GM18867 (cell line): ENCODE measurements around the gene ITGA2.

Experiments
- ATAC-seq: cut with Tn5 transposase; IDR thresholded peaks from one replicate; pipeline ENCODE4 v1.9.1; 2021; ENCODE audit warnings: mild to moderate bottlenecking, moderate library complexity; ENCODE audit not compliant: unreplicated experiment

Gene ITGA2

GRCh38 chr5:53017383-53017782 is 28.2 kb downstream of the ITGA2 start:
- no peak for ATAC-seq

DNA sequence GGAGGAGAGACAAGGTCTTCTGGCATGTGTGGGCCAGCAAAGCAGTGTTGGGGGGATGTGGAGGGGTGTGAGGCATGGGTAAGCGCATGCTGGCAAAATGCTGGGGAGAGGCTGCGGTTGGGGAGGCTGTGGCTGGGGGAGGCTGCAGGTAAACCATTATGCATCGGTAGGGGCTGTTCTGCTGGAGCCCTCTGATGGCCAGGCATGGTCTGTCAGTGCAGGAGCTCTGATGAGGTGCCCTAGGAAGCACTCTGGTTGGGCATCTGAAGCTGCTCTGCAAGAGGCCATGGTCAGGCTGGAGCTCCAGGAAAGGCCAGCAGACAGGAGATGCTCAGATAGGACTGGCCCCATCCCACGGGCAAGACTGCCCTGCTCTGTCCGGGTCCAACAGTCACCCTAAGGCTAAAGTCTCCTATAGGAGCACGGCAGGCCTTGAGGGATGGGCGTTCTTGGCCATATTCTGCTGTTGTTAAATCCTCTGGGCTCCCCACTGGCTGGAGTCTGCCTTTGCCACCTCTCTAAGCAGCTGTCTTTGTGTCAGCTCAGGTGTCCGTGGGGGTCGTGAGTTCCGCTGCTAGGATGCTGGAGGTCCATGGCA is 28.7 kb downstream of the ITGA2 start:
- ATAC-seq = no peak

GRCh38 chr5:53019320-53019719 is 30.2 kb downstream of the ITGA2 start:
- no peak for ATAC-seq

DNA sequence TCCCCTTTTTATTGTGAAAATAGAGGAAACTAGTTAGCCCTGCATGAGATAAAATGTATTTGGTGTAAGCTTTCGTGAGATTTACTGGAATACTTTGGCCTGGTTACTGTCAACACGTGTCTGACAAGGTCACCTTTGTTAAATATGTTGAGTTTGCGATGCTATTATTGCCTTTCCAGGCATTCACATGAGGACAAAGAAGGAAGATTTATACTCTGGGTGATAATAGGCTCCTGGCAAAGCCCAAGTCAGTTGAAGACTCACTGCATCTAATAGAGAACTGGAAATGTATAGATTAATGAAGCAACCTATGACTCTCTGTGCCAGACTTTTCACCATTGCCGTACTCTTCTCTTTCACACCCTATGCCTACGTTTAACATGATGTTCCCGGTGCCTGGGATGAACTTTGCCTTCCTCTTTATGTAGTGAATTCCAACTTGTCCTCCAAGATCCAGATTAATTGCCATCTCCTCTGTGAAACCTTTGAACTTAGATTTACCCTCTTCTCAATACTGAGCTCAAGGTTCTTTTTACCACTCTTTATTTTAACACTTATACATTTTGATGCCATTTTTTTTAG is 33.9 kb downstream of the ITGA2 start:
- ATAC-seq = no peak

DNA sequence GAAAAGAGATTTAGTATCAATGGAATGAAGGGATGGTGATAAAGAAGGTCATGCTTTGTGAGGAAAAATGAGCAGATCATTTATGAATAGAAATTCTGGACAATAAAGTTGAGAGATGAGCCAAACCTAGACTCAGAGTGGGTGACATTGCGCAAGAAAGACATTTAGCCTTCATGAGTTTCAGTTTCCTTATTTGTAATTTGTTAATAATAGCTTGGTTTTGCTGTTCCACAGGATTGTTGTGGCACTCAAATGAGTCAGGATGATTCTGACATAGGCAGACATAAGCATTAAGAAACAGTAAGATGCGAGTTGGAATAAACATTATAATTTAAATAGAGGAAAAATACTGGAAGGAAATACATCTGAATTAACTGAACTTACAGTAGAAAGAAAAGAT is 34.8 kb downstream of the ITGA2 start:
- peak; percentile 78 for ATAC-seq

- no peak for ATAC-seq
Observed at GRCh38 chr5:53024535-53024934, 35.4 kb downstream of the ITGA2 start.

GRCh38 chr5:53025487-53025886 is 36.3 kb downstream of the ITGA2 start:
- ATAC-seq = no peak

DNA sequence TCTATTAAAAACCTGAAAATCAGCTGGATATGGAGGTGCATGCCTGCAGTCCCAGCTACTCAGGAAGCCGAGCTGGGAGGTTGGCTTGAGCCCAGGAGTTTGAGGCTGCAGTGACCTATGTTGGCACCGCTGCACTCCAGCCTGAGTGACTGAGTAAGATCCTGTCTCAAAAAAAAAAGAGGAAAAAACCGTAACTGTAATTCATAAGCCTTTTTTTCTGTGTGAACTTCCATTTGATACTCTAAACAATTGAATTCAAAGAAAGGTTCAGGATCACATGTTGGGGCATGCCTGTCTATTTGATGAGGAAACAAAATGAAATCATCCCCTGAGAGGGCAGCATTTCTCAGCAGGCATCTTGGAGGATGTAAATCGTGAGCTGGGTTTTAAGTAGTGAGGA is 38.8 kb downstream of the ITGA2 start:
- ATAC-seq = no peak

- ATAC-seq = no peak
Observed at GRCh38 chr5:53029608-53030007, 40.5 kb downstream of the ITGA2 start.

DNA sequence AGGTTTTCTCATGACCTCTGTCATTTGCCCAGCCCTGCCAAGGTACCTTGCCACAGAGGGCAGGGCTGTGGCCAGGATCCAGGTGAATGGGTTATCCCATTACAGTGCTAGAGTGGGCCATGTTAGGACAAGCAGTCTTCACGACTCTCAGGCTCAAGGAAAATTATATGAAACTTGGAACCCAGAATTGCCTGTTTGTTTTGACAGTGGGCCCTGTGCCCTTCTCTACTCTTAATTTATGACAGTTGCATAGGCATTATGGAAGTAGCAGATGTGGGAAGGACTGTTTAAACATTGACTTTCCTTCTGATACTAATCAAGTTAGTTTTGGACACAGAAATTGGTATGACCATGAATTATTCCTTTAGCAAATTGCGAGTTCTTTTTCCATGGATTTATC is 41.7 kb downstream of the ITGA2 start:
- ATAC-seq = no peak

DNA sequence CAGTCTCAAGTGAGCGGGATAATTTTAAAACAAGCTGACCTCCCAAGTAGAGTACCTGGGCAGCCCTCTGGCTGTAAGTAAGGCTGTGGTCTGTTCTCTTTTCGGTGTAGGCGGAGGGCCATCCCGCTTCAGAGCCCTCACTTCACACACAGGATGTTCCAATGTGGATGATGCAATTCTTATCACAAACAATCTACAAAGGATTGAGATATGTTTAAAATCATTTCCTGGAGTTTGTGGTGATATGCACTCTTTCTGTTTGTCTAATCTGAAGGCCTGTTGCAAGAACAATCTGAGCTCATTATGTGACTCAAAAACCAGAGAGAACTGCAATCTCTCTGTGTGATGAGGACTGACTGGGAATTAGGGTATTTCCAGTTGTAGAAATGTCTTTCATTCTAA is 42.5 kb downstream of the ITGA2 start:
- ATAC-seq = no peak

GRCh38 chr5:53032188-53032587 is 43.0 kb downstream of the ITGA2 start:
- ATAC-seq = no peak

GRCh38 chr5:53034832-53035231 is 45.7 kb downstream of the ITGA2 start:
- no peak for ATAC-seq

GRCh38 chr5:53035868-53036381 is 46.8 kb downstream of the ITGA2 start:
- ATAC-seq = peak; percentile 65

- no peak for ATAC-seq
Observed at GRCh38 chr5:53037141-53037859, 48.1 kb downstream of the ITGA2 start.

GRCh38 chr5:53038196-53038847 is 49.2 kb downstream of the ITGA2 start:
- ATAC-seq = no peak

DNA sequence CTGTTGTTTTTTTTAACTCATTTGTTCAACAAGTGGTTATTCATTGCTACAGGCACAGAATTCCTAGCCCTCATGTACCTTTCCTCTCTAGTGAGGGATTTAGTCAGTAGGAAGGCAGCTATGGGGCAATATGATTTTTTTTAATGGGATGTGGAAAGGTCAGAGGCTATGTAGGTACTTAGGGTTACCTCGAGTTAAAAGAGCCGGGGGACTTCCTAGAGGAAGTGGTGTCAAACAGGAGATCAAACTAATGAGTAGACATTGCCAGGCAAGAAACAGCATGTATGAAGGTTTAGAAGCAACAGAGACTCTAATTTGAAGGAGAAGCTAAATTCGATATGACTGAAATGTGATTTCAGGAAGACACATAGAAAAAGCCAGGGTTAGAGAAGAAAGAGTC is 50.7 kb downstream of the ITGA2 start:
- ATAC-seq = no peak

- peak; percentile 99 for ATAC-seq
Observed at GRCh38 chr5:53041071-53041692, 52.0 kb downstream of the ITGA2 start.

DNA sequence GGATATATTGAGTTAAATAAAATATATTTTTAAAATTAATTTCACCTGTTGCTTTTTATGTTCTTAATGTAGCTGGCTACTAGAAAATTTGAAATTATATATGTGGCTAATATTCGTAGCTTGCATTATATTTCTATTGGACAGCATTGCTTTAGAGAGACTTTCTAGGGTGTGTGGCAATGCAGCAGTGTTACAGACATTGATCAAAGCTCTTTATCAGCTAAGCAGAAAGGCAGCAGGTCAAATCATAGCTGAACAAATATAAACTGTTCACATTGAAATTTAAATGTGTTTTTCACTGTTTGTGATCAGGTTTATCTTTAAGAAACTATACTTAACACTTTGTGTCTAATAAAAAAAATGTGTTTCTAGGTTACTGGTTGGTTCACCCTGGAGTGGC is 52.6 kb downstream of the ITGA2 start:
- ATAC-seq = no peak

- ATAC-seq = no peak
Observed at GRCh38 chr5:53045263-53045662, 56.1 kb downstream of the ITGA2 start.

DNA sequence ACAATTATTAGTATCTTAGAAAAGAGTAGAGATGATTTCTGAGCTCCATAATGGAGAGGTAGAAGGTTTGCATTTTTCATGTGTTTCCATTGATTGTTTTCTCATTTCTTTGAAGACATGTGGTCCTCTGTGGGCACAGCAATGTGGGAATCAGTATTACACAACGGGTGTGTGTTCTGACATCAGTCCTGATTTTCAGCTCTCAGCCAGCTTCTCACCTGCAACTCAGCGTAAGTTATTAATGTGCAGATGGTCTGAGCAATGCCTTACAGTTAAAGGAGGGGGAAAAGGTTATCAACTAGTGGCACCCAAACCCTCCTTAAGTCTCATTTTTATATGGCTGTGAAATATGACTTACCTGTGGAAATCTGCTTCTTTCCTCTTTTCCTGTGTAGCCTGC is 59.1 kb downstream of the ITGA2 start:
- no peak for ATAC-seq
